ENCODE measurements around the gene ATP2C2.

ATP2C2 gene

GRCh38 chr16:84489131-84489530 is 120.8 kb downstream of the ATP2C2 start (continued):
- no peak for TF ChIP-seq ESRRG (CRISPR knock-in tag; IDR thresholded peaks at IDR 0.05)

GRCh38 chr16:84495506-84495905 is 127.2 kb downstream of the ATP2C2 start:
- no peak for TF ChIP-seq ZC3H10 (CRISPR knock-in tag; IDR thresholded peaks at IDR 0.05)
- TF ChIP-seq ZNF70 (CRISPR knock-in tag; IDR thresholded peaks at IDR 0.05), result no peak
- no peak for TF ChIP-seq ZNF565 (CRISPR knock-in tag; conservative IDR thresholded peaks at IDR 0.05; ENCODE audit: low read depth)
- TF ChIP-seq ZFP30 (CRISPR knock-in tag; IDR thresholded peaks at IDR 0.05), result no peak
- TF ChIP-seq PPARA (CRISPR knock-in tag; IDR thresholded peaks at IDR 0.05; ENCODE audit: borderline replicate concordance), result no peak
- TF ChIP-seq OSR1 (CRISPR knock-in tag; IDR thresholded peaks at IDR 0.05), result no peak
- TF ChIP-seq BACH2 (CRISPR knock-in tag; IDR thresholded peaks at IDR 0.05; ENCODE audit: borderline replicate concordance), result no peak
- no peak for TF ChIP-seq ARNTL (CRISPR knock-in tag; IDR thresholded peaks at IDR 0.05; ENCODE audit: borderline replicate concordance, low read depth)
- TF ChIP-seq ISL1 (CRISPR knock-in tag; IDR thresholded peaks at IDR 0.05), result no peak
- TF ChIP-seq TSHZ2 (CRISPR knock-in tag; IDR thresholded peaks at IDR 0.05), result no peak
- TF ChIP-seq SNAI2 (CRISPR knock-in tag; IDR thresholded peaks at IDR 0.05), result no peak
- TF ChIP-seq CSRNP3 (CRISPR knock-in tag; IDR thresholded peaks at IDR 0.05), result no peak
- no peak for TF ChIP-seq ESRRG (CRISPR knock-in tag; IDR thresholded peaks at IDR 0.05)
- no peak for TF ChIP-seq POU6F1 (CRISPR knock-in tag; IDR thresholded peaks at IDR 0.05; ENCODE audit: borderline replicate concordance, low read depth)
- TF ChIP-seq ZNF8 (CRISPR knock-in tag; IDR thresholded peaks at IDR 0.05), result no peak
- no peak for TF ChIP-seq PATZ1 (CRISPR knock-in tag; IDR thresholded peaks at IDR 0.05; ENCODE audit: borderline replicate concordance)
- no peak for TF ChIP-seq CSDC2 (CRISPR knock-in tag; IDR thresholded peaks at IDR 0.05)
- no peak for ATAC-seq

- no peak for ATAC-seq
- TF ChIP-seq POU6F1 (CRISPR knock-in tag; IDR thresholded peaks at IDR 0.05; ENCODE audit: borderline replicate concordance, low read depth) (no peak), CSRNP3 (CRISPR knock-in tag; IDR thresholded peaks at IDR 0.05) (no peak), ESRRG (CRISPR knock-in tag; IDR thresholded peaks at IDR 0.05) (no peak), TCF4 (CRISPR knock-in tag; IDR thresholded peaks at IDR 0.05; ENCODE audit: borderline replicate concordance) (no peak), ISL1 (CRISPR knock-in tag; IDR thresholded peaks at IDR 0.05) (no peak), ZNF70 (CRISPR knock-in tag; IDR thresholded peaks at IDR 0.05) (no peak), ZFP3 (CRISPR knock-in tag; IDR thresholded peaks at IDR 0.05) (no peak), CREB5 (CRISPR knock-in tag; IDR thresholded peaks at IDR 0.05; ENCODE audit: low read depth) (no peak), BACH2 (CRISPR knock-in tag; IDR thresholded peaks at IDR 0.05; ENCODE audit: borderline replicate concordance) (no peak)
Observed at GRCh38 chr16:84496991-84497390, 128.7 kb downstream of the ATP2C2 start.
